NCI-H1105 treated with DMSO at 0.1 percent for 48 hours (cell line): ENCODE data around the gene BACE2.
"Not testable (repeated sequence)": the region's sequence is repeated elsewhere in the genome, so short reads cannot be mapped to it uniquely, and the experiment has no call there.

Experiments used
- DNase-seq: peaks from one replicate; lab custom pipeline; 2025; lab: John Stamatoyannopoulos, UW

BACE2 gene

DNA sequence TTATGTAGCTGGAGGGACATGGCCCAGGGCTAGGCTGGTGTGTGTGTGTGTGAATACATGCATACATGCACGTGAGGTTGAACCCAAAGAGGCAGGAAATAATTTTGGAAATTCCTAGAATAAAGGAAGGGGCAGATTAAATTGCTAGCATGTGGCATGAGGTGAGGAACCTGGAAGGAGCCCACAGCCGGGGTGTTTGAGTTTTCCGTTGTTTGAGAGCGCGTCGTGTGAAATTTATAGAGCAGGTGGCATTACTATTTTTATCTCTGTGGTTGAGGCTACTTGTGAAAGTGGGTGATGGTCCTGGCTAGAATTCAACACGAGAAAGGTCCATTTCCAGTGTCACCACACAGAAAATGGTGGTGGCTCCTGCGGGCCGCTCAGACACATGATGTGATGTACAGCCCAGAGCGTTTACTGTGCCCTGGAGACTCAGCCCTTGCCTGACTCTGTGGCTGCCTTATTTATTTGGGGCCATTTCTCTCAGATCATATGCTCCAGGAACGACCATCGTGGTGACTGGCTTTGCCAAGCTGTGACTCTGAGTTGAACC lies 48.0 kb downstream of the BACE2 start:
- DNase-seq: no peak

DNA sequence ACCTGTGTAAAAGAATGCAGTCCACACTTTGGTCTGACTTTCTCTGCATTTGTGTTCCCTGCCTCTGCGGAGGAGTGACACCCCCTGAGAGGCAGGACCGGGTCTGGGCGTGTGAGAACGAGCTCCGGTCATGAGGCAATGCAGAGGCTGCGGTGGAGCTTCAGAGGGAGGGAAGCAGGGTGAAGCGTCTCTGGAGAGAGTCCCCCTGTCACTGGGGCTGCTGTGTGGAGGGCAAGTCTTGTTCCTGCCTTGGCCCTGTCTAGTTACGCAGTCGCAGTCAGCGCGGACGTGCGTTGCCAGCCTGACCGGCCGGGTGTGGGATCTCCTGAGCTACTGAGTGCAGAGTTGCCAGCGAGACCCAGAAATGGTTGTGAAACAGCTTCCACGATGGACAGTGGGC lies 48.5 kb downstream of the BACE2 start:
- DNase-seq: no peak

DNA sequence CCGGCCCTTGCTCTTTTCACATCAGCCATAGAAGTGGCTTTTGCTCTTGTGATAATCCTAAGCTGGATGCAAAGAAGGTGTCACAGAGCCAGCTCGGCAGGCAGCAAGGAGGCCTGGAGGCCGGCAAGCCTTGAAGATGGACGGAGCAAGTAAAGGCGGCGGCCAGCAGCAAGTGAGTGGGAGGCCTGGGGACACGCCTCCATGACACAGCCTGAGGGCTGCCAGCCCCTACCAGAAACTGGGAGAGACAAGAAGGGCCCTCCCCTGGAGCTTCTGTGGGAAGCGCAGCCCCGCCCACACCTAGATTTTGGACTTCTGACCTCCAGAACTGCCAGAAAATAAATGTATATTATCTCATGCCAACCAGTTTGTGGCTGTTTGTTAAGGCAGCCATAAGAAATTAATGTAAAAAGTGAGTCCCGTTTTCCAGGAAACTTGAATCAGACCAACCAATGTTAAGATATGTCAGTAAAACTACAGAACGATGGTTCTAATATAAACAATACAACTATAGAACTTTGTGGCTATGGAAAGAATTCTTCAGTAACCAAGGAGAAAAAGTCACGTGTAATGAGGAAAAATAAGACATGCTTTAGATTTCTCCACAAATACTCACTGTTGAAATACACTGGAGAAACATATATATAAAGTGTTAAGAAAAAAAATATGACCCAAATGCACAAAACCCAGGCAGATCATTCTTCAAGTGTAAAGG lies 49.9 kb downstream of the BACE2 start:
- no peak for DNase-seq

DNA sequence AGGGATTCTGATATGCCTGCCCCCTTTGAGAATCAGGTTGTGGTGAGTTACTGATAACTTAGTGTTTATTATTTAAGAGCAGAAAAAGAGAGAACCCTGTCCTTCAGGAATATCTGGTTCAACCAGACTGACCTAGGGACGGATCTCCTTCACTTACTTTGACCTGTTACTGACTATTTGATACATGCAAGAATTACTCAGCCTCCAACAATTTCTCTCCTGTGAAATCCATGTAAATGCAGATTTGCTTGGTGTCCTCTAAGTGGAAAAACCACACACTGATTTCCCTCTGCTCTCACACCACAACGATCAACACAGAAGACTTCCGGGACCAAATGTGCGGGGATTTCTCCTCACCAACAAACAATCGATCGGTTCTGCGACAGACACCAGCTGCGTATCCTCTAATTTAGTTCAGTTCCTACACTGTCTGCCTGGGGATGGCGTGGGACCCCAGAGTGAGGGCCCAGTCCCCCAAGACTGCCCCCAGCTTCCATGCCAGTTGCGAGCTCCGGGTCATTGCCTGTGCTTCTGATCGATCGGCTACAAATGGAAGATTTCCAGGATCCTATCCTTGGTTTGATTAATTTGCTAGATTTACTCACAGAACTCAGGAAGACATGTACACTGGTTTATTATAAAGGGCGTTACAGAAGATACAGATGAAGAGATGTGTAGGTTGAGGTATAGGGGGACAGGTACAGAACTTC lies 51.7 kb downstream of the BACE2 start:
- DNase-seq: no peak

DNA sequence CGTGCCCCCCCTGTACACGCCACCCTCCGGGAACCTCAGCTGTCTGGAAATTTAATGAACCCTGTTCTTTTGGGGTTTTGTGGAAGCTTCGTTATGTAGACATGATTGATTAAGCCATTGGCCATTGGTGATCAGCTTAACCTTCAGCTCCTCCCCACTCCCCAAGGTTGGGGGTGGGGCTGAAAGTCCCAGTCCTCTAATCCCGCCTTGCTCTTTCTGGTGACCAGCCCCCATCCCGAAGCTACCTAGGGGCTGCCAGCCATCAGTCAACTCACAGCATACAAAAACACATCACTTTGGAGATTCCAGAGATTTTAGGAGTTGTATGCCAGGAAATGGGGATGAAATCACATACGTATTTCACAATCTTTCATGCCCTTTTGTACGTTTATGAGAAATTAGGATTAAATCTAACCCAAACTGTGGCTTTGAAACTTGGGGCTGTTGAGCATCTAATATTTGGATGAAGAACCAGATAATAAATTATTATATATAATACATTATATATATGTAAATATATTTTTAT lies 52.3 kb downstream of the BACE2 start:
- no peak for DNase-seq

DNA sequence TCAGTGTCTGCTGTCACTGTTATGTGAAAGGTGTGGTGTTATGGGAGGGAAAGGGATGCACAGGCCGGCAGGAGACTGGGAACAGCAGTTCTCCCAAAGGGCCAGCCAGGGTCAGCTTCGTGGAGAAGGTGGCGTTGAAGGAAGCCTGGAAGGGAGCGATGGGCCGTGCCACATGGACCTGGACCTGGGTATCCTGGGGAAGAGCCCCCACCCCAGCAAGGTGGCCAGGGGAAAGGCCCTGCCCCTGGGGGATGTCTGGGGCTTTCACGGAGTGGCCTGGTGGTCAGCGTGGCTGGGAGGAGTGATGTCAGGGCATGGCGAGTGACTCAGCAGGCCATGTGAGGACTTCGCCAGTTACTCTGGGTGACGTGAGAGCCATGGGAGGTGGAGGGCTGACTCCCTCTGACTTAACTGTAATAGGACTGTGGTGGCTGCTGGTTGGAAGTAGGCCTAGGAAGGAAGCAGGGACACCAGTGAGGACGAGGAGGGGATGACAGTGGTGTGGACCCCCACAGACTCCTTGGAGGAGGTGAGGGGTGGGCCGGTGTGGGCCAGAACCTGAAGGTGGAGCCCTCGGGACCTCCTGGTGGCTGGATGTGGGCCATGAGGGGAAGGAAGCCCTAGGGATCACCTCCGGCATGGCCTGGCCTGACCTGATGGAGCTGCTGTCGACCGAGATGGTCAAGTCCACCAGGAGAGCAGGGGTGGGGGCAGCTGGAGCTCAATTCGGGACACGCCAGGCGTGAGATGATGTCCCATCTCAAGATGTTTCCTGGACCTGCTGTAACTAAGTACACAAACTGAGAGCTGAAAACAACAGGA lies 54.5 kb downstream of the BACE2 start:
- no peak for DNase-seq

DNA sequence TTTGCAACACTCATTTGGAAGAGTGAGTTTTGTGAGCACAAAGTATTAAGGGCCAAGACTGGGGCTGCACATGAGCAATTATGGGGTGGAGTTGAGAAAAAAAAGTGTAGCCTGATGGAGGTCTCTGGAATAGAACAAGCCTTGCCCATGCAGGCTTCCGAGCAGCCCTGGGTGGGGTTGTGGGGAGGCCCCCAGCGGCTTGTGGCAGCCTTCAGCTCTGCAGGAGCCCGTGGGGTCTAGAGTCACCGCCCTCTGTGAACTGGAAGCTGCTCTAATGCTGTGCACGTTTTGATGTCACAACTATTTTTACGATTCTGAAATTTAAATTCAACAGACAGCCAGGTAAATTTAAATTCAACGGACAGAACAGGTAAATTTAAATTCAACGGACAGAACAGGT lies 58.9 kb downstream of the BACE2 start:
- DNase-seq: no peak

DNA sequence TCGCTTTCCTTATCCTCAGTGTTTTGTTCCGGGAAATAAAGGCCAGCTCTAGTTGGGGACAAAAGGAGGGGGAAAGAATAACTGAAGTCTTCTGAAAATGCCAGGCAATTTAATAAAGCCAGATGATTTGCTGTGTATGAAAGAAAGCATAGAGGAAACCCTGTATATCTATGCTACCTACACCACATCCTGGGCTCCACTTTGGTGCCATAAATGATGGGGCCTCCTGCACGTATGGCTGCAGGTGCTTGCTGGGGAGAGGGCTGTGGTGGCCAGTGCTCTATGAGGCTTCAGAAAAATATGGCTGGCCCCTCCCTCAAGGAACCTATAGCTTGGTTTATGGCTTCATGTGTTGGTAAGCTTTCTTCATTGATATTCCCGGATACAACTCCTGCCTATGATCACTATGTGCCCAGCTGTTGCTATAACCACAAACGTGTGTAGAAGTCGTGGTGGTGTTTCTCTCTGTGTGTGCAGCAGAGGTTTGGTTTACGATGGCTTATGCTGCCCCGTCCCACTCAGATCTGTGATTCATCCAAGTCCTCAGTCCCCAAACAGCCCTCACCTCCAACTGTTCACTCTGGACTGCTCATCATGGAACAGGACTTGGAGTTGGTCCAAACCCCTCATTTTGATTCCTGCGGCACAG lies 59.5 kb downstream of the BACE2 start:
- DNase-seq: no peak

DNA sequence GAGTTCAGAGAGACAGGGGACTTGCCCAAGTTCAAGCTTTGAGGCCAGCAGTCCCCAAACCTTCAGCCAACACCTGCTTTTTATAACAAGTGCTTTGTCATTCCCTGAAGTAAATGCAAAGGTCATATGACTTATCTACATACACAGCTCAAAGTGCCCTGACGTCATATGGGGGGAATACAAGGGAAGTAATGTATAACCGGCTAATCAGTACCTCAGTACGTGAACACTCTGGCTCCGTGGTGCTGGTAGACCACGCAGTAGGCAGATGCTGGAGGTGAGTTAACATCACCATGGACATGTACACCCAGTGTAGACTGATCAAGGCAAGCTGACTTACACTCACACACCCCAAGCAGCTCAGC lies 60.0 kb downstream of the BACE2 start:
- no peak for DNase-seq

DNA sequence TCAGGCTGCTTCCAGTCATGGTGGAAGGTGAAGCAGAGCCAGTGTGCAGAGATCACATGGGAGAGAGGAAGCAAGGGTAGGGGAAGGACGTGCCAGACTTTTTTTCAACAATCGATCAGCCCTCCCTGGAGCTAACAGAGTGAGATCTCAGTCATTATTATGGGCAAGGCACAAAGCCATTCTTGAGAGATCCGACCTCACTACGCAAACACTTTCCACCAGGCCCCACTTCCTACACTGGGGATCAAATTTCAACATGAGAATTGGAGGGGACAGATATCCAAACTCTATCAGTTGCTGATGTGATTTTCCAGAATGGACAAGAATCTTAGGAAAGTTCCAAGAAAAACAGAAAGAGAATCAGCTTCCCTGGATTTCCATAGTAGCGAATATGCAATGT lies 60.5 kb downstream of the BACE2 start:
- no peak for DNase-seq

DNA sequence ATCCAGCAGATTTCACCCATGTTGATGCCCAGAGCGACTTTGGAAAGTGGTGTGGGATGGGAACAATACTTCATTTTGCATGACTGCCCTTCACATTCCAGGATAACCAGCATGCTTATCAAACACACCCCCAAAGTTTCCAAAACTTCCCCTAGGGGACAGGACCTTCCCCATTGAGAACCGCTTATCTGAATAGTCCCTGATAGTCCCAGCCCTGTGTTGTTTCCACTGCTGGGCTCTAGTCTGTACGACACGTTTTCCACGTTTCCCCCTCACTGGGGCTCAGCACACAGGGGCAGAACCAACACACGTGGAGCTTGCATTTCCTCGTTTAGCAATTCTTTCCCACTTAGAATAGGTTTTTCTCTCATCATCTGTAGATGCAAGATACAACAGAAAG lies 61.0 kb downstream of the BACE2 start:
- no peak for DNase-seq

DNA sequence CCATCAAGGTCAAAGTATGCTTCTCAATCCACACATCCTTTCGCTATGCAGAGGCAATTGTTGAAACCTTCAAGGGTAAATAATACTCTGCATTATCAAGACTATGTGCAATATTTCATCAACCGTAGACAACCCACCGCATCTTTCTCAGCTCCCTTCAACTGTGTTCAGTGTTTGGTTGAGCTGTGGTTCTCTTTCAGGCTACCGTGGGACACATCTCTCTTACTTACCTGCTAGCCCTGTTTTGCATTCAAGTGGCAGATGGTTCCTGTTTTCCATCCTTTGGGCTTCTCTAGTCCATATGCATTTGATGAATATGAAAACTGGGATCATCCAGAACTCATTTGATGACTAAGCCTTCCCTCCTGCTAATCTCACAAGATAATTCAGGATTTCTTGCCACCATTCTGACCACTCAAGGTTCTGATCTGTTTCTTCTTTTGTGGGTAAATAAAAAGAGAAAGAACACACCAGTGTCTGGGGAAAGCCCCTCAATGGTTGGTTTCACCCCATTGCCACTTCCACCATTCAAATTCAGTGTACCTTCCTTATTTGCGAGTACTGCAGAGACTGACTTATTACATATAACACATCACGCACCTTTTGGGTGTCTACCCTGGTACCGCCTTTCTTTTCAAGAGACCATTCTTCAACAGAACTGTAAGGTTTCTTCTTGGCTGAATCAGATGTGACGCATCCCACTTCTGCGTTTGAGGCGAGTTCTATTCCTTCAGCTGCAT lies 61.7 kb downstream of the BACE2 start:
- DNase-seq: no peak

DNA sequence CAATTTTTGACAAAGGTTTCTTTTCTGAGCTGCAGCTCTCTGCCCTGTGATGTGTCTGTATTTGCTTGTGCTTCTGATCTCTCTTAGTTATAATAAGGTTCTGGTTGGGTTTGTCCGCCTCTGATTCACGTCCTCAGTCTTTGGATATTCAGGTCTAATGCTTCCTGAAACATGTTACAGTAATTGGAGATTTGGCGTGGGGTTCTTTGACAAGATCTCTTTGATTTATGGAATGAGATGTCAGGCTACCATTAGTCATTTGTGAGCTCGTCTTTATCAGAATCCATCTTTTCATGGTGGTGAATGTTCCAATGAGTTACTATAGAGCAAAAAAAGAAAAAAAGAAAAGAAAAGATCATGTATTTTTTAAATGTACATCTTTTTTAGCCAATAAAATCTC lies 62.5 kb downstream of the BACE2 start:
- DNase-seq: no peak

DNA sequence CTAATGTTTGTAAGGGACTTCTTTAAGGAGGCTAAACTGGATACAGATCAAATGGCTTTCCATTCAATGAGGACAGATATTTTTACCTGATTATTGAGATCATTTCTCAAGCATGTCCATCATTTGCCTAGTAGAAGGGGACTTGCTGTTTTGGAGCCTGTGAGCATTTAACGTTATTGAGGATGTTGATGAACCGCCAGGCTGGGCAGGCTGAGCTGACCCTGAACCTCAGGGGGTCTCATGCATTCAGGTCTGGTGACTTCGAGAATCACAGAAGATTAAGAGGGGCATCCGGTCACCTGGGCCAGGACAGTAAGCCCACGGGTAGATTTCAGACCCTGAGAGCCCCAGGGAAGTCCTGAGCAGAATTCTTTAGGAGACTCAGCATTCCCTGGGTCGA lies 63.1 kb downstream of the BACE2 start:
- no peak for DNase-seq

DNA sequence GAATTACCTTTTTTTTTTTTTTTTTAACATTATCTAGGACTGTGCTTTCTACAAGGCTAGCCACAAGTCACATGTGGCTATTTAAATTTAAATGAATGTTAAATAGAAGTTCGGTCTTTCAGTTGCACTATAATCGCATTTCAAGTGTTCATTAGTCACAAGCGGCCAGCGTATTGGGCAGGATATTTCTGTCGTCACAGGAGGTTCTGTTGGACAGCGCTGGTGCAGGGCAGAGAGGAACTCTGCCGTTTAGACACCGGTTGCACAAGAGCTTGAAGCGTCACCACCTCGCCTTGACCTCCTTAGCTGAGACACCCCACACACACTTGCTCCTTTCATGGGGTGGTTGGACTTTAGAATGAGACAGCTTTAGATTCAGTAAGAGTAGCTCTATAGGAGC lies 64.1 kb downstream of the BACE2 start:
- no peak for DNase-seq

DNA sequence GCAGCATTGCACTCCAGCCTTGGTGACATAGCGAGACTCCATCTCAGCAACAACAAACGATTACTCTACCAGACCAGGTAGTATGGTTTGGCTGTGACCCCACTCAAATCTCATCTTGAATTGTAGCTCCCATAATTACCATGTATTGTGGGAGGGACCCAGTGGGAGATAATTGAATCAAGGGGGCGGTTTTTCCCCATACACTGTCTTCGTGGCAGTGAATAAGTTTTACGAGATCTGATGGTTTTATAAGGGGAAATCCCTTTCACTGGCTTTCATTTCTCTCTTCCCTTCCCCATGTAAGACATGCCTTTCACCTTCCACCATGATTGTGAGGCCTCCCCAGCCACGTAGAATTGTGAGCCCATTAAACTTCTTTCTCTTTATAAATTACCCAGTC lies 66.0 kb downstream of the BACE2 start:
- DNase-seq: no peak

DNA sequence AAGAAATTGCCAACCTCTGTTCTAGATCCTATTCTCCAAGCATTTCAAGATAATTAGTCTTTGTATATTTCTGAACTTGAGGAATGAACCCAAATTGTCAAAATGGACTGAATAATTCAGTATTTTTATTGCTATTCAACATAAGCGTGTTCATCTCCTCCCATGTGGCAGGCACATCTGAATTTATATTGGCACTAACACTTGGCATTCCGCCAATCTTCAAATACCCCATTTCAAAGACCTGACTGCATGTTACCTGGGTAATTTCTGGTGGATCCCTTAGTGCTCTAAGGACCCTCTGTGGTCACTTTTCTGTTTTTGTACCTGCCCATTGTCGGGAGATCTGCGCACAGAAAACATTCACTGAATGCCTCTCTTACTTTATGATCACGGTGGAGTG lies 66.6 kb downstream of the BACE2 start:
- peak; percentile 66 for DNase-seq

DNA sequence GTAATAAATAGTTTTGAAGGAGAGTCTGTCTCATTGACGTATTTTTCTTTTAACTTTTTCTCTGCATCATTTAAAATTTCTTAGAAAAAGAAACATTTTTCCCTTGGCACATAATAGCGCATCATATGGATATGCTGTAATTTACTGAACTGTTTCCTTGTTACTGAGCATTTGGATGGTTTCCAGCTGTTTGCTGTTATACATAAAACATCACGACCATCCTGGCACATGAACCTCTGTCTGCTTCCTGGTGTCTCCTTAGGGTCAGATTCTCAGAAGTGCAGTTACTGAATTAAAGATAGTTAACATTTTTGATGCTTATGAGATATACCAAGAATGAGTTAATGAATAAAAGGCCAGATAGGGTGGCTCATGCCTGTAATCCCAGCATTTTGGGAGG lies 67.2 kb downstream of the BACE2 start:
- peak; percentile 26 for DNase-seq

DNA sequence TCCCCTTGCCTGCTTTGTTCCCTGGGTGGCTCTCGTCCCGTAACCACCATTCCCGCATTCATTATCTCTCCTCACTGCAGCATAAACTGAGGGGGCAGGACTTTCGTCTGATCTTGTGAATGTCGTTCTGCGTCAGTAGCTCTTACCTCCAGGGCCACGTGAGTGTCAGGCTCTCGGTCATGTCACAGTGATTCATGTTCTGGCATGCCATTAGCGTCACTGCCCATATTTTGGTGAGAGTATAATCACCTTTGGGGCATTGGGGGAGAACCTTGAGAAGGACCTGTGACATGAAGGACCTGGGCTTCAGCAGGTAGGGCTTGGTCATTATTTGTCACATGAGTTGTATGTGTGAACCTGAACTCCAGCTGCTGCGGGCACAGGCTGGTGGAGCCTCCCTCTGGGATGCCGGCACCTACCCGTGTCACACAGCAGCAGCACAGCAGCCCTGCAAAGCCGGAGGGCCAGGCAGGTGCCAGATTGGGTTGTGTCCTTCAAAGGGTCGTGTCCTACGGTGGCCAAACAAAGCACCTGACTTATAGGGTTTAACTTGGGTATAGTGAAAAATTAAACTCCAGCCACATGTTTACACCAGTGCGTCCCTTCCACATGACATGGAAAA lies 68.5 kb downstream of the BACE2 start:
- no peak for DNase-seq

DNA sequence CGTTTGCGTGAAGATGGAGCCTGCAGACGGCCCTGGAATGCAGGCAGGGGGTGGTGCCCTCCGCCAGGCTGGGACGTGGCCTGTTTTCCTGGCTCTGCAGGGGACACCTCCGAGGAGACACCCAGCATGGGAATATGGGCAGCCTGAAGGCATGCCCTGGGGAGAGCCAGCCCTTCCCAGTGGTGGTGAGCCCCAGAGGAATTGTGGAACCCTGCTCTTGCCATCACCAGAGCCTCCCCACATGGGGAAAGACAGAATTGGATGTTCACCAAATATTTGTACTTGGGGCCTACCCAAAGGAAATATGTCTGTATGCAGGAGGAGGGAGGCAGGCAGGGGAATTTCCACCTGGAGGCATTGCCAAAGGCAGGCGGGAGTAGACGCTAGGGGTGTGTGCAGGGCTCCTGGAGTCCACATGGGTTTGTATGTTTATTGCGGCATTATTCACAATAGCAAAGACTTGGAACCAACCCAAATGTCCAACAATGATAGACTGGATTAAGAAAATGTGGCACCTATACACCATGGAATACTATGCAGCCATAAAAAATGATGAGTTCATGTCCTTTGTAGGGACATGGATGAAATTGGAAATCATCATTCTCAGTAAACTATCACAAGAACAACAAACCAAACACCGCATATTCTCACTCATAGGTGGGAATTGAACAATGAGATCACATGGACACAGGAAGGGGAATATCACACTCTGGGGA lies 70.3 kb downstream of the BACE2 start:
- not testable (repeated sequence) for DNase-seq
